HEK293 (cell line): ENCODE data around the gene EXOC7.
A peak's percentile ranks its signal among the peaks of the same experiment; 100 is the strongest.

Source experiments
- CTCF ChIA-PET: fragments of 350-600 bp; formaldehyde crosslinking; extraction: SDS; loops from one replicate; lab custom pipeline; 2021; ENCODE audit warnings: antibody characterized with exemption; lab: Yijun Ruan, JAX
- POLR2A ChIA-PET: fragments of 300-600 bp; formaldehyde crosslinking; extraction: SDS; loops from one replicate; lab custom pipeline; 2020; ENCODE audit warnings: antibody characterized with exemption, inconsistent platforms; lab: Yijun Ruan, JAX
- H3K27ac ChIP-seq: fragments of 200-500 bp; sonication (Bioruptor generic); 2 replicates; pipeline ENCODE4 v1.5.1; 2014; ENCODE audit warnings: low read depth, low read length, control low read depth, inconsistent platforms; ENCODE audit errors: extremely low read depth
- H3K36me3 ChIP-seq, 2 experiments: fragments of 200-500 bp in 1 of 2; sonication (Bioruptor generic) in 1 of 2; 1 replicate in 1 of 2; 2 replicates in 1 of 2; pipeline ENCODE4 v1.5.1; 2014 to 2017; ENCODE audit warnings: inconsistent platforms in 2 of 2, low read length in 2 of 2; ENCODE audit not compliant: control insufficient read depth in 2 of 2, insufficient read depth in 1 of 2
- H3K4me1 ChIP-seq: fragments of 200-500 bp; sonication (Bioruptor generic); 2 replicates; pipeline ENCODE4 v1.5.1; 2014; ENCODE audit warnings: mild to moderate bottlenecking, low read length, inconsistent platforms; ENCODE audit not compliant: control insufficient read depth, insufficient read depth
- H3K4me3 ChIP-seq: 2 replicates; pipeline ENCODE4 v1.5.1; 2011; ENCODE audit warnings: low read depth, mild to moderate bottlenecking, control low read depth, low read length, moderate library complexity
- H3K9me3 ChIP-seq: fragments of 200-500 bp; sonication (Bioruptor generic); 2 replicates; pipeline ENCODE4 v1.5.1; 2014; ENCODE audit warnings: low read depth, low read length, inconsistent platforms; ENCODE audit not compliant: control insufficient read depth, insufficient read depth
- EGR2 ChIP-seq: fragments of 450-650 bp; formaldehyde crosslinking; IDR thresholded peaks from 2 replicates; pipeline ENCODE4 v1.5.1; 2016; ENCODE audit warnings: low read depth, missing biosample characterization, missing genetic modification characterization
- GLI2 ChIP-seq: fragments of 450-650 bp; formaldehyde crosslinking; IDR thresholded peaks from 2 replicates; pipeline ENCODE4; 2017; ENCODE audit warnings: missing biosample characterization, missing genetic modification characterization, low read depth, borderline replicate concordance
- GLIS1 ChIP-seq: fragments of 450-650 bp; formaldehyde crosslinking; IDR thresholded peaks from 2 replicates; pipeline ENCODE4 v1.5.1; 2016; ENCODE audit warnings: missing biosample characterization, missing genetic modification characterization
- GLIS2 ChIP-seq: fragments of 450-650 bp; formaldehyde crosslinking; IDR thresholded peaks from 2 replicates; pipeline ENCODE4 v1.5.1; 2016; ENCODE audit warnings: missing biosample characterization, missing genetic modification characterization
- KLF7 ChIP-seq: fragments of 450-650 bp; formaldehyde crosslinking; IDR thresholded peaks from 2 replicates; pipeline ENCODE4 v1.5.1; 2016; ENCODE audit warnings: missing biosample characterization, missing genetic modification characterization, borderline replicate concordance
- MEIS1 ChIP-seq: sonication (generic); formaldehyde crosslinking; IDR thresholded peaks from 2 replicates; pipeline ENCODE4 v1.8.1; 2022; ENCODE audit warnings: missing genetic modification reagents, mild to moderate bottlenecking, borderline replicate concordance
- OSR2 ChIP-seq: fragments of 450-650 bp; formaldehyde crosslinking; IDR thresholded peaks from 2 replicates; pipeline ENCODE4 v1.5.1; 2016; ENCODE audit warnings: missing biosample characterization, missing genetic modification characterization
- SP2 ChIP-seq: fragments of 450-650 bp; formaldehyde crosslinking; IDR thresholded peaks from 2 replicates; pipeline ENCODE4 v1.5.1; 2016; ENCODE audit warnings: missing biosample characterization, missing genetic modification characterization
- ZBTB17 ChIP-seq: fragments of 450-650 bp; formaldehyde crosslinking; IDR thresholded peaks from 2 replicates; pipeline ENCODE4 v1.5.1; 2016; ENCODE audit warnings: missing biosample characterization, missing genetic modification characterization
- ZBTB26 ChIP-seq: fragments of 450-650 bp; formaldehyde crosslinking; optimal IDR thresholded peaks from 2 replicates; pipeline ENCODE3; 2016; ENCODE audit warnings: missing biosample characterization, mild to moderate bottlenecking, missing genetic modification characterization
- ZFHX2 ChIP-seq: fragments of 450-650 bp; formaldehyde crosslinking; conservative IDR thresholded peaks from 2 replicates; pipeline ENCODE4 v1.5.1; 2016; ENCODE audit warnings: missing biosample characterization, missing genetic modification characterization
- ZNF311 ChIP-seq: fragments of 450-650 bp; formaldehyde crosslinking; IDR thresholded peaks from 2 replicates; pipeline ENCODE4 v1.5.1; 2017; ENCODE audit warnings: missing biosample characterization, missing genetic modification characterization, borderline replicate concordance
- ZNF366 ChIP-seq: fragments of 450-650 bp; formaldehyde crosslinking; conservative IDR thresholded peaks from 2 replicates; pipeline ENCODE4 v1.5.1; 2016; ENCODE audit warnings: missing biosample characterization, missing genetic modification characterization
- ZNF449 ChIP-seq: fragments of 450-650 bp; formaldehyde crosslinking; IDR thresholded peaks from 2 replicates; pipeline ENCODE4 v1.5.1; 2017; ENCODE audit warnings: missing biosample characterization, mild to moderate bottlenecking, missing genetic modification characterization, moderate library complexity
- ZNF600 ChIP-seq: fragments of 450-650 bp; formaldehyde crosslinking; IDR thresholded peaks from 2 replicates; pipeline ENCODE4 v1.5.1; 2016; ENCODE audit warnings: missing biosample characterization, missing genetic modification characterization
- ZNF629 ChIP-seq: fragments of 450-650 bp; formaldehyde crosslinking; IDR thresholded peaks from 2 replicates; pipeline ENCODE4 v1.5.1; 2017; ENCODE audit warnings: missing biosample characterization, missing genetic modification characterization
- ZNF654 ChIP-seq: fragments of 450-650 bp; formaldehyde crosslinking; IDR thresholded peaks from 2 replicates; pipeline ENCODE4 v1.5.1; 2016; ENCODE audit warnings: low read depth, missing biosample characterization, missing genetic modification characterization

EXOC7 gene

GRCh38 chr17:76107509-76107908 lies 3.9 kb upstream of the EXOC7 start:
- Histone ChIP-seq H3K4me3 (no peak overlapping the region), H3K9me3 (no peaks in the 10 kb centered on the region), H3K4me1 (0 out of 2 replicates have a peak, but pooled peaks cover 4% of the 10 kb centered on the region), H3K27ac (no peak overlapping the region), H3K36me3 (no peaks in the 10 kb centered on the region)
- TF ChIP-seq ZNF311 (tag by site-specific recombination) = no peak
- 0 out of 2 replicates have a peak, but pooled peaks have one; percentile 4 for TF ChIP-seq ZNF654 (tag by site-specific recombination)
- ChIA-PET POLR2A (no interaction called here), CTCF (interaction anchor here (0.6 to 2.5 kb wide), 11 partner anchors 11 to 383 kb away, joined by 3 to 15 read pairs (median 4); no protein-coding TSS in a partner anchor)

- H3K9me3 ChIP-seq = no peaks in the 10 kb centered on the region
- POLR2A ChIA-PET = interaction anchor here (0.7 to 1.4 kb wide), 2 partner anchors 34 to 173 kb away, joined by 3 read pairs; partner anchors contain the start of gene SRP68
- CTCF ChIA-PET = interaction anchor here (0.6 to 2.5 kb wide), 15 partner anchors 11 to 384 kb away, joined by 3 to 15 read pairs (median 4); partner anchors contain the start of gene UBALD2
- H3K27ac ChIP-seq = no peak overlapping the region
- peaks cover 1 to 7% of the 10 kb centered on the region in 2 experiments; a peak in 1 of 3 replicates for H3K36me3 ChIP-seq
- TF ChIP-seq ZNF366 (tag by site-specific recombination) = peak; percentile 29; the same call in 1 of the 2 replicates
- no peak for TF ChIP-seq GLI2 (tag by site-specific recombination)
- H3K4me1 ChIP-seq = 0 out of 2 replicates have a peak, but pooled peaks cover 4% of the 10 kb centered on the region
- no peak overlapping the region for H3K4me3 ChIP-seq
Measured at GRCh38 chr17:76106703-76107102, 3.1 kb upstream of the EXOC7 start.

- Histone ChIP-seq H3K9me3 (no peaks in the 10 kb centered on the region), H3K4me1 (0 out of 2 replicates have a peak, but pooled peaks cover 4% of the 10 kb centered on the region), H3K36me3 (peaks cover 19 to 23% of the 10 kb centered on the region in 2 experiments), H3K4me3 (no peak overlapping the region), H3K27ac (no peak overlapping the region)
- ChIA-PET CTCF (interaction anchor here (0.5 to 2.4 kb wide), 6 partner anchors 16 to 174 kb away, joined by 3 to 19 read pairs (median 4); no protein-coding TSS in a partner anchor), POLR2A (interaction anchor here (1.2 to 3.7 kb wide), 2 partner anchors 24 to 160 kb away, joined by 4 to 23 read pairs; partner anchors contain the start of genes UBALD2 and ZACN)
- TF ChIP-seq ZFHX2 (tag by site-specific recombination) = peak; percentile 44
- peak; percentile 62; the same call in 1 of the 2 replicates for TF ChIP-seq EGR2 (tag by site-specific recombination)
- TF ChIP-seq KLF7 = no peak
Measured at GRCh38 chr17:76104896-76105231, 1.3 kb upstream of the EXOC7 start.

GRCh38 chr17:76104140-76104895 lies 731 bp upstream of the EXOC7 start:
- H3K9me3 ChIP-seq = no peaks in the 10 kb centered on the region
- peak overlapping the region; percentile 71 for H3K4me3 ChIP-seq
- H3K4me1 ChIP-seq = 0 out of 2 replicates have a peak, but pooled peaks cover 4% of the 10 kb centered on the region
- H3K36me3 ChIP-seq = peaks cover 25 to 28% of the 10 kb centered on the region in 2 experiments
- TF ChIP-seq ZNF600 (tag by site-specific recombination) (peak; percentile 13; the same call in 1 of the 2 replicates), GLIS2 (tag by site-specific recombination) (peak; percentile 14; the same call in 1 of the 2 replicates), SP2 (tag by site-specific recombination) (no peak), ZBTB26 (tag by site-specific recombination) (no peak), OSR2 (tag by site-specific recombination) (no peak), ZBTB17 (0 out of 2 replicates have a peak, but pooled peaks have one; percentile 6), ZNF449 (0 out of 2 replicates have a peak, but pooled peaks have one; percentile 21), GLIS1 (no peak), ZNF629 (tag by site-specific recombination) (no peak), MEIS1 (CRISPR knock-in tag) (no peak)
- peak overlapping the region; percentile 83 for H3K27ac ChIP-seq
- ChIA-PET POLR2A (interaction anchor here (0.6 to 3.7 kb wide), 5 partner anchors 24 to 160 kb away, joined by 3 to 23 read pairs (median 11); partner anchors contain the start of genes SRP68, UBALD2 and ZACN), CTCF (interaction anchor here (0.5 to 2.4 kb wide), 10 partner anchors 13 to 175 kb away, joined by 3 to 19 read pairs (median 4); no protein-coding TSS in a partner anchor)
